ENCODE data around the gene ZNF8.

ZNF8 gene

DNA sequence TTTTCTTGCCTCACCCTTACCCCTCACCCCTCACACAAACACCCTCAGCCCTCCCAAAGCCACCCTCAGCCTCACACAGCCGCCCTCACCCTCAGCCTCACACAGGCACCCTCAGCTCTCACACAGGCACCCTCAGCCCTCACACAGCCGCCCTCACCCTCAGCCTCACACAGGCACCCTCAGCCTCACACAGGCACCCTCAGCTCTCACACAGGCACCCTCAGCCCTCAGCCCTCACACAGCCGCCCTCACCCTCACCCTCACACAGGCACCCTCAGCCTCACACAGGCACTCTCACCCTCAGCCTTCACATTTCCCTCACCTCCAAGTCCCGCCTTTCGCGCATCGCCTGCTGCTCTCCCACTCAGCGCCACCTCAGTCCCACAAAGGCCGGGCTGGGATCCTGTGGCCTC lies 47.8 kb downstream of the ZNF8 start:
- Histone ChIP-seq H3K9ac (ENCODE audit: low read length) (peak overlapping the region; percentile 80), H3K4me3 (ENCODE audit: low read depth, low read length, poor library complexity, severe bottlenecking) (peak overlapping the region; percentile 74), H3K79me2 (ENCODE audit: insufficient read depth, low read length) (no peaks in the 10 kb centered on the region), H3K4me1 (ENCODE audit: insufficient read depth, low read length, severe bottlenecking) (peaks cover 34% of the 10 kb centered on the region), H4K20me1 (ENCODE audit: insufficient read depth, low read length) (no peaks in the 10 kb centered on the region), H3K27me3 (ENCODE audit: insufficient read depth, low read length) (no peaks in the 10 kb centered on the region), H3K27ac (ENCODE audit: low read depth, low read length, poor library complexity, severe bottlenecking) (no peak overlapping the region), H3K9me3 (ENCODE audit: low read length) (no peaks in the 10 kb centered on the region), H3K36me3 (ENCODE audit: insufficient read depth, low read length) (no peaks in the 10 kb centered on the region), H3K9me2 (ENCODE audit: low read depth, low read length) (no peaks in the 10 kb centered on the region), H3F3A (ENCODE audit: insufficient read depth, low read length) (no peaks in the 10 kb centered on the region), H3K4me2 (ENCODE audit: low read length) (peak overlapping the region; percentile 71), H2AFZ (ENCODE audit: low read length) (no peak overlapping the region)
- TF ChIP-seq EZH2 (IDR thresholded peaks at IDR 0.05; ENCODE audit: borderline replicate concordance, low read length) (no peak), CTCF (IDR thresholded peaks at IDR 0.05; ENCODE audit: low read length) (no peak)

DNA sequence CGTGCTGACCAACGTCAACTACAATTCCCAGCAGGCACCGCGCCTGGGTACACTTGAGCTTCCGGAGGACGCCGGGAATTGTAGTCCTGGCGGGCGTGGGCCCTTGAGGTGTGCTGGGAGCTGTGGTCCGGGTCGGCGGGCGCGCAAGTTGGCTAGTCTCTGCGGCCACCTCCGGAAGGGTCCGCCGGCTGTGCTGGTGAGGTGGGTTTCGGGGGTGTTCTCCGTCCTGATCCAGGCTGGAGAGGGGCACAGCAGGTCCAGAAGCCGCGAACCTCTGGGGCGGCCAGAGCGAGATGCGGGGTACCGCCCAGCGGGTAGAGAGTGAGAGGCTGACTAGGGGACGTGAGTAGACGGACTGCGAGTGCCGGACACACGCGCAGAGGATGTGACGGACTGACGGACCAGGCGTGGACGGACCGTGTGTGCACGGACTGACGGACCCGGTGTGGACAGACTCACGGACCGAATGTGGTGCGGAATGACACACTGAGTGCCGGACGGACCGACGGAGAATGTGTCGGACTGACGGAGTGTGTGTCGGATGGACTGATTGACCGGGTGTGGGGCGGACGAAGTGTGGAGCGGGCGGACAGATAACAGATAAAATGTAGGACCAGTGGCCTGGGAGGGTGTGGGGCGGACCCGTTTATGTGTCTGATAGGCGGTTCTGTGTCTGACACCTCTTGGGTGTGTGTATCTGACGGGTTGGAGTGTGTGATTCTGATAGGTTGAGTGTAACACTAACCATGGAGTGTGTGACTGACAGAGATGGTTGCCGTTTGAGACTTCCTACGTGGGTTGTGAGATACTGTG lies 48.4 kb downstream of the ZNF8 start, which contains the start of gene ZSCAN22:
Gene ZSCAN22 (plus strand): TSS at position 81 of the 813 bp plus-strand sequence. CDS start 7,809 bp downstream, outside the sequence.
- H3F3A ChIP-seq (ENCODE audit: insufficient read depth, low read length), result no peaks in the 10 kb centered on the region
- peak within 1 kb of the TSS; percentile 74 for H3K4me3 ChIP-seq (ENCODE audit: low read depth, low read length, poor library complexity, severe bottlenecking)
- no peaks in the 10 kb centered on the region for H3K9me2 ChIP-seq (ENCODE audit: low read depth, low read length)
- H3K36me3 ChIP-seq (ENCODE audit: insufficient read depth, low read length), result no peaks in the 10 kb centered on the region
- TF ChIP-seq CTCF (IDR thresholded peaks at IDR 0.05; ENCODE audit: low read length) (no peak), EZH2 (IDR thresholded peaks at IDR 0.05; ENCODE audit: borderline replicate concordance, low read length) (no peak)
- H4K20me1 ChIP-seq (ENCODE audit: insufficient read depth, low read length), result no peaks in the 10 kb centered on the region
- peaks cover 34% of the 10 kb centered on the region for H3K4me1 ChIP-seq (ENCODE audit: insufficient read depth, low read length, severe bottlenecking)
- H3K9me3 ChIP-seq (ENCODE audit: low read length), result no peaks in the 10 kb centered on the region
- no peaks in the 10 kb centered on the region for H3K79me2 ChIP-seq (ENCODE audit: insufficient read depth, low read length)
- peak within 1 kb of the TSS; percentile 71 for H3K4me2 ChIP-seq (ENCODE audit: low read length)
- H3K27ac ChIP-seq (ENCODE audit: low read depth, low read length, poor library complexity, severe bottlenecking), result peak within 1 kb of the TSS; percentile 62
- H2AFZ ChIP-seq (ENCODE audit: low read length), result no peak within 1 kb of the TSS
- H3K27me3 ChIP-seq (ENCODE audit: insufficient read depth, low read length), result no peaks in the 10 kb centered on the region
- H3K9ac ChIP-seq (ENCODE audit: low read length), result peak within 1 kb of the TSS; percentile 80

- H3K27me3 ChIP-seq (ENCODE audit: insufficient read depth, low read length), result no peaks in the 10 kb centered on the region
- peak; percentile 67 for TF ChIP-seq CTCF (IDR thresholded peaks at IDR 0.05; ENCODE audit: low read length)
- no peak for TF ChIP-seq EZH2 (IDR thresholded peaks at IDR 0.05; ENCODE audit: borderline replicate concordance, low read length)
- peak overlapping the region; percentile 71; the same call in 1 of the 2 replicates for H3K4me2 ChIP-seq (ENCODE audit: low read length)
- H3K4me1 ChIP-seq (ENCODE audit: insufficient read depth, low read length, severe bottlenecking), result peaks cover 34% of the 10 kb centered on the region
- no peaks in the 10 kb centered on the region for H3K79me2 ChIP-seq (ENCODE audit: insufficient read depth, low read length)
- no peaks in the 10 kb centered on the region for H3K9me2 ChIP-seq (ENCODE audit: low read depth, low read length)
- no peaks in the 10 kb centered on the region for H3K9me3 ChIP-seq (ENCODE audit: low read length)
- H4K20me1 ChIP-seq (ENCODE audit: insufficient read depth, low read length), result no peaks in the 10 kb centered on the region
- no peak overlapping the region for H3K27ac ChIP-seq (ENCODE audit: low read depth, low read length, poor library complexity, severe bottlenecking)
- no peaks in the 10 kb centered on the region for H3F3A ChIP-seq (ENCODE audit: insufficient read depth, low read length)
- no peaks in the 10 kb centered on the region for H3K36me3 ChIP-seq (ENCODE audit: insufficient read depth, low read length)
- no peak overlapping the region for H3K4me3 ChIP-seq (ENCODE audit: low read depth, low read length, poor library complexity, severe bottlenecking)
- H3K9ac ChIP-seq (ENCODE audit: low read length), result peak overlapping the region; percentile 19; the same call in 1 of the 2 replicates
- no peak overlapping the region for H2AFZ ChIP-seq (ENCODE audit: low read length)
These were observed 50.2 kb downstream of the ZNF8 start for GRCh38 chr19:58328999-58329398.

Measured in OCI-LY1 (cell line).